ENCODE results near the gene RSPO3.
"Not testable (repeated sequence)": the region's sequence is repeated elsewhere in the genome, so short reads cannot be mapped to it uniquely, and the experiment has no call there.

Gene RSPO3

GRCh38 chr6:127199470-127199869 lies 81.0 kb downstream of the RSPO3 start:
- no peak for TF ChIP-seq Cebpa-rat (IDR thresholded peaks at IDR 0.05)
- no peak overlapping the region for H3K9ac ChIP-seq
- H3K27me3 ChIP-seq = no peaks in the 10 kb centered on the region
- no peak overlapping the region for H3K4me3 ChIP-seq
- H3K27ac ChIP-seq = no peak overlapping the region
- H3K36me3 ChIP-seq = no peaks in the 10 kb centered on the region
- H3K4me2 ChIP-seq = no peak overlapping the region
- H4K20me1 ChIP-seq = no peaks in the 10 kb centered on the region
- no peaks in the 10 kb centered on the region for H3K9me3 ChIP-seq
- no peaks in the 10 kb centered on the region for H3K4me1 ChIP-seq

- Histone ChIP-seq H4K20me1 (no peaks in the 10 kb centered on the region), H3K4me1 (no peaks in the 10 kb centered on the region), H3K4me3 (no peak overlapping the region), H3K27ac (no peak overlapping the region), H3K9me3 (no peaks in the 10 kb centered on the region), H3K27me3 (no peaks in the 10 kb centered on the region), H3K9ac (no peak overlapping the region), H3K36me3 (no peaks in the 10 kb centered on the region), H3K4me2 (no peak overlapping the region)
- TF ChIP-seq Cebpa-rat (IDR thresholded peaks at IDR 0.05) = no peak
These were observed 81.6 kb downstream of the RSPO3 start for GRCh38 chr6:127200114-127200513.

- no peaks in the 10 kb centered on the region for H3K9me3 ChIP-seq
- no peak for TF ChIP-seq Cebpa-rat (IDR thresholded peaks at IDR 0.05)
- no peaks in the 10 kb centered on the region for H3K27me3 ChIP-seq
- H3K9ac ChIP-seq = no peak overlapping the region
- no peak overlapping the region for H3K4me3 ChIP-seq
- H3K4me1 ChIP-seq = no peaks in the 10 kb centered on the region
- H3K27ac ChIP-seq = no peak overlapping the region
- H3K4me2 ChIP-seq = no peak overlapping the region
- no peaks in the 10 kb centered on the region for H4K20me1 ChIP-seq
- no peaks in the 10 kb centered on the region for H3K36me3 ChIP-seq
These were observed 82.8 kb downstream of the RSPO3 start for GRCh38 chr6:127201321-127201720.

- no peaks in the 10 kb centered on the region for H4K20me1 ChIP-seq
- no peak overlapping the region for H3K4me2 ChIP-seq
- TF ChIP-seq Cebpa-rat (IDR thresholded peaks at IDR 0.05) = no peak
- no peaks in the 10 kb centered on the region for H3K4me1 ChIP-seq
- no peak overlapping the region for H3K27ac ChIP-seq
- H3K4me3 ChIP-seq = no peak overlapping the region
- H3K36me3 ChIP-seq = no peaks in the 10 kb centered on the region
- no peaks in the 10 kb centered on the region for H3K27me3 ChIP-seq
- H3K9ac ChIP-seq = no peak overlapping the region
- H3K9me3 ChIP-seq = no peaks in the 10 kb centered on the region
These were observed 84.2 kb downstream of the RSPO3 start for GRCh38 chr6:127202676-127203075.

- no peak overlapping the region for H3K4me2 ChIP-seq
- no peak overlapping the region for H3K4me3 ChIP-seq
- H3K9ac ChIP-seq = no peak overlapping the region
- no peaks in the 10 kb centered on the region for H3K4me1 ChIP-seq
- TF ChIP-seq Cebpa-rat (IDR thresholded peaks at IDR 0.05) = no peak
- H4K20me1 ChIP-seq = no peaks in the 10 kb centered on the region
- H3K36me3 ChIP-seq = no peaks in the 10 kb centered on the region
- no peaks in the 10 kb centered on the region for H3K9me3 ChIP-seq
- no peak overlapping the region for H3K27ac ChIP-seq
- no peaks in the 10 kb centered on the region for H3K27me3 ChIP-seq
These were observed 85.8 kb downstream of the RSPO3 start for GRCh38 chr6:127204281-127204680.

- no peak for TF ChIP-seq Cebpa-rat (IDR thresholded peaks at IDR 0.05)
- H3K4me2 ChIP-seq = no peak overlapping the region
These were observed 86.6 kb downstream of the RSPO3 start for GRCh38 chr6:127205036-127205435.

GRCh38 chr6:127206531-127207095 lies 88.1 kb downstream of the RSPO3 start:
- Histone ChIP-seq H3K4me1 (no peaks in the 10 kb centered on the region), H3K36me3 (no peaks in the 10 kb centered on the region), H3K4me2 (no peak overlapping the region), H3K4me3 (no peak overlapping the region), H3K27ac (no peak overlapping the region), H4K20me1 (no peaks in the 10 kb centered on the region), H3K27me3 (no peaks in the 10 kb centered on the region), H3K9me3 (no peaks in the 10 kb centered on the region), H3K9ac (no peak overlapping the region)
- TF ChIP-seq Cebpa-rat (IDR thresholded peaks at IDR 0.05) = no peak

More at GRCh38 chr6:127205036-127205435, 86.6 kb downstream of the RSPO3 start:
- no peak overlapping the region for H3K4me3 ChIP-seq
- H4K20me1 ChIP-seq = no peaks in the 10 kb centered on the region
- no peaks in the 10 kb centered on the region for H3K27me3 ChIP-seq
- no peaks in the 10 kb centered on the region for H3K36me3 ChIP-seq
- no peaks in the 10 kb centered on the region for H3K4me1 ChIP-seq
- no peaks in the 10 kb centered on the region for H3K9me3 ChIP-seq
- H3K27ac ChIP-seq = no peak overlapping the region
- no peak overlapping the region for H3K9ac ChIP-seq

- no peak for TF ChIP-seq Cebpa-rat (IDR thresholded peaks at IDR 0.05)
- no peaks in the 10 kb centered on the region for H3K36me3 ChIP-seq
- no peaks in the 10 kb centered on the region for H3K4me1 ChIP-seq
These were observed 89.2 kb downstream of the RSPO3 start for GRCh38 chr6:127207591-127208120.

GRCh38 chr6:127210725-127211124 lies 92.3 kb downstream of the RSPO3 start:
- Histone ChIP-seq H3K4me1 (no peaks in the 10 kb centered on the region), H3K36me3 (no peaks in the 10 kb centered on the region), H3K4me2 (no peak overlapping the region), H3K27me3 (no peaks in the 10 kb centered on the region), H3K9me3 (0 out of 2 replicates have a peak, but pooled peaks cover 6% of the 10 kb centered on the region), H3K4me3 (no peak overlapping the region), H4K20me1 (no peaks in the 10 kb centered on the region), H3K27ac (no peak overlapping the region), H3K9ac (no peak overlapping the region)
- TF ChIP-seq Cebpa-rat (IDR thresholded peaks at IDR 0.05) = no peak

More at GRCh38 chr6:127207591-127208120, 89.2 kb downstream of the RSPO3 start:
- Histone ChIP-seq H3K4me2 (no peak overlapping the region), H3K9me3 (no peaks in the 10 kb centered on the region), H3K27me3 (no peaks in the 10 kb centered on the region), H4K20me1 (no peaks in the 10 kb centered on the region), H3K27ac (no peak overlapping the region), H3K4me3 (no peak overlapping the region), H3K9ac (no peak overlapping the region)

- Histone ChIP-seq H4K20me1 (no peaks in the 10 kb centered on the region), H3K27ac (no peak overlapping the region), H3K27me3 (no peaks in the 10 kb centered on the region), H3K4me3 (no peak overlapping the region), H3K9ac (no peak overlapping the region), H3K4me2 (no peak overlapping the region), H3K4me1 (no peaks in the 10 kb centered on the region), H3K36me3 (no peaks in the 10 kb centered on the region), H3K9me3 (0 out of 2 replicates have a peak, but pooled peaks cover 6% of the 10 kb centered on the region)
- no peak for TF ChIP-seq Cebpa-rat (IDR thresholded peaks at IDR 0.05)
These were observed 93.9 kb downstream of the RSPO3 start for GRCh38 chr6:127212376-127212775.

- not testable (repeated sequence) for H3K4me2 ChIP-seq, H3K4me3 ChIP-seq, H3K36me3 ChIP-seq, H3K27me3 ChIP-seq, H3K9ac ChIP-seq, H3K27ac ChIP-seq, H4K20me1 ChIP-seq, H3K9me3 ChIP-seq, H3K4me1 ChIP-seq
These were observed 95.6 kb downstream of the RSPO3 start for GRCh38 chr6:127214032-127214431.

- H3K4me3 ChIP-seq, H3K4me1 ChIP-seq, H3K36me3 ChIP-seq, H3K4me2 ChIP-seq, H3K9ac ChIP-seq, H3K9me3 ChIP-seq, H3K27me3 ChIP-seq, H4K20me1 ChIP-seq, H3K27ac ChIP-seq: not testable (repeated sequence)
These were observed 96.1 kb downstream of the RSPO3 start for GRCh38 chr6:127214531-127214930.
